ENCODE results near the gene KRTAP3-1. TPM values are rescaled to one million over a fixed set of nuclear protein-coding genes. Genes with fewer than 3 reads are reported as not detected.

The KRTAP3-1 gene
- total RNA-seq, 3 donors from 2014 or later (not counting 1 experiment from before 2014, with no cell fraction given) = not detected

DNA sequence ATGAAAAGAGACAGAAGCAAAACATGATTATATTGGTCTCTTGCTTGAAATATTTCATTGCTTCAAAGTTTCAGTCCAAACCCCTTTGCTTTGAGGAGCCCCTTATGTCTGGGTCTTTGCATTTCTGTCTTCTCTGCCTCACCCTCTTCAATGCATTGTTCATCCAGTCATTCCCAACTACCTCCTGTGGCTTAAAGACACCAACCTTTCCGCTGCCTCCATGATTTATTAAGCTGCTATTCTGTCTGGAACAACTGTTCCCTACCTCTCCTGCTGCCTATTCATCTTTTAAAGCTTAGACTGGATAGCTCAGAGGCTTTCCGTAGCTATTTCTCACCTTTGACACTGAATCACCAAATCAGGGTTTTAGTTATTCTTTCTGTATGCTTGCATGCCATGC lies 11.6 kb downstream of the KRTAP3-1 start:
- no peaks in the 10 kb centered on the region for H3K4me1 ChIP-seq (ENCODE audit: control insufficient read depth, insufficient read depth, low read length)
- intact Hi-C loops (cut with micrococcal nuclease) = no loop called here
- Mint-ChIP-seq H3K27me3 (ENCODE audit: low read depth in 2 of 2) (peaks cover 41 to 58% of the 10 kb centered on the region in 2 donors), H3K4me3 (no peak overlapping the region), H3K9me3 (no peaks in the 10 kb centered on the region), H3K27ac (no peak overlapping the region), H3K36me3 (no peaks in the 10 kb centered on the region), H3K4me1 (no peaks in the 10 kb centered on the region)
- no peaks in the 10 kb centered on the region for H3K9me3 ChIP-seq (ENCODE audit: control insufficient read depth, insufficient read depth, low read length)
- no peak overlapping the region for H3K4me3 ChIP-seq (ENCODE audit: low read length)
- WGBS (ENCODE audit: insufficient coverage) = 91% methylated on average over 2 of the region's 2 CpGs
- TF ChIP-seq, protein P1, sequence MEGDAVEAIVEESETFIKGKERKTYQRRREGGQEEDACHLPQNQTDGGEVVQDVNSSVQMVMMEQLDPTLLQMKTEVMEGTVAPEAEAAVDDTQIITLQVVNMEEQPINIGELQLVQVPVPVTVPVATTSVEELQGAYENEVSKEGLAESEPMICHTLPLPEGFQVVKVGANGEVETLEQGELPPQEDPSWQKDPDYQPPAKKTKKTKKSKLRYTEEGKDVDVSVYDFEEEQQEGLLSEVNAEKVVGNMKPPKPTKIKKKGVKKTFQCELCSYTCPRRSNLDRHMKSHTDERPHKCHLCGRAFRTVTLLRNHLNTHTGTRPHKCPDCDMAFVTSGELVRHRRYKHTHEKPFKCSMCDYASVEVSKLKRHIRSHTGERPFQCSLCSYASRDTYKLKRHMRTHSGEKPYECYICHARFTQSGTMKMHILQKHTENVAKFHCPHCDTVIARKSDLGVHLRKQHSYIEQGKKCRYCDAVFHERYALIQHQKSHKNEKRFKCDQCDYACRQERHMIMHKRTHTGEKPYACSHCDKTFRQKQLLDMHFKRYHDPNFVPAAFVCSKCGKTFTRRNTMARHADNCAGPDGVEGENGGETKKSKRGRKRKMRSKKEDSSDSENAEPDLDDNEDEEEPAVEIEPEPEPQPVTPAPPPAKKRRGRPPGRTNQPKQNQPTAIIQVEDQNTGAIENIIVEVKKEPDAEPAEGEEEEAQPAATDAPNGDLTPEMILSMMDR (IDR thresholded peaks at IDR 0.05) = no peak
- no peak overlapping the region for H3K27ac ChIP-seq (ENCODE audit: low read length)
- DNase-seq = no peak
- H3K27me3 ChIP-seq (ENCODE audit: control insufficient read depth, insufficient read depth, low read length) = peaks cover 14% of the 10 kb centered on the region
- no peak for ATAC-seq
- no peaks in the 10 kb centered on the region for H3K36me3 ChIP-seq (ENCODE audit: control insufficient read depth, insufficient read depth, low read length)

GRCh38 chr17:40996829-40997228 lies 12.1 kb downstream of the KRTAP3-1 start:
- Mint-ChIP-seq H3K9me3 (no peaks in the 10 kb centered on the region), H3K4me3 (no peak overlapping the region), H3K36me3 (no peaks in the 10 kb centered on the region), H3K27ac (no peak overlapping the region), H3K27me3 (ENCODE audit: low read depth in 2 of 2) (peaks cover 43 to 63% of the 10 kb centered on the region in 2 donors), H3K4me1 (no peaks in the 10 kb centered on the region)
- 79% methylated on average over 3 of the region's 4 CpGs for WGBS (ENCODE audit: insufficient coverage)
- no peak overlapping the region for H3K27ac ChIP-seq (ENCODE audit: low read length)
- ATAC-seq (no peak), DNase-seq (no peak)
- no peak overlapping the region for H3K4me3 ChIP-seq (ENCODE audit: low read length)
- H3K27me3 ChIP-seq (ENCODE audit: control insufficient read depth, insufficient read depth, low read length) = peaks cover 15% of the 10 kb centered on the region
- no peaks in the 10 kb centered on the region for H3K4me1 ChIP-seq (ENCODE audit: control insufficient read depth, insufficient read depth, low read length)
- TF ChIP-seq, protein P1 (IDR thresholded peaks at IDR 0.05) = no peak
- H3K9me3 ChIP-seq (ENCODE audit: control insufficient read depth, insufficient read depth, low read length) = no peaks in the 10 kb centered on the region
- no peaks in the 10 kb centered on the region for H3K36me3 ChIP-seq (ENCODE audit: control insufficient read depth, insufficient read depth, low read length)
- intact Hi-C loops (cut with micrococcal nuclease) = no loop called here

GRCh38 chr17:40995116-40995515 lies 13.8 kb downstream of the KRTAP3-1 start:
- H3K4me3 ChIP-seq (ENCODE audit: low read length) = no peak overlapping the region
- no CpG with 5 or more reads among the region's 1 CpG for WGBS (ENCODE audit: insufficient coverage)
- intact Hi-C loops (cut with micrococcal nuclease) = no loop called here
- Mint-ChIP-seq H3K27ac (no peak overlapping the region), H3K4me3 (no peak overlapping the region), H3K27me3 (ENCODE audit: low read depth in 2 of 2) (peaks cover 44 to 74% of the 10 kb centered on the region in 2 donors), H3K4me1 (no peaks in the 10 kb centered on the region), H3K9me3 (no peaks in the 10 kb centered on the region), H3K36me3 (no peaks in the 10 kb centered on the region)
- H3K27ac ChIP-seq (ENCODE audit: low read length) = no peak overlapping the region
- H3K4me1 ChIP-seq (ENCODE audit: control insufficient read depth, insufficient read depth, low read length) = no peaks in the 10 kb centered on the region
- H3K9me3 ChIP-seq (ENCODE audit: control insufficient read depth, insufficient read depth, low read length) = no peaks in the 10 kb centered on the region
- peaks cover 15% of the 10 kb centered on the region for H3K27me3 ChIP-seq (ENCODE audit: control insufficient read depth, insufficient read depth, low read length)
- H3K36me3 ChIP-seq (ENCODE audit: control insufficient read depth, insufficient read depth, low read length) = no peaks in the 10 kb centered on the region
- ATAC-seq (no peak), DNase-seq (no peak)
- TF ChIP-seq, protein P1 (IDR thresholded peaks at IDR 0.05) = no peak

DNA sequence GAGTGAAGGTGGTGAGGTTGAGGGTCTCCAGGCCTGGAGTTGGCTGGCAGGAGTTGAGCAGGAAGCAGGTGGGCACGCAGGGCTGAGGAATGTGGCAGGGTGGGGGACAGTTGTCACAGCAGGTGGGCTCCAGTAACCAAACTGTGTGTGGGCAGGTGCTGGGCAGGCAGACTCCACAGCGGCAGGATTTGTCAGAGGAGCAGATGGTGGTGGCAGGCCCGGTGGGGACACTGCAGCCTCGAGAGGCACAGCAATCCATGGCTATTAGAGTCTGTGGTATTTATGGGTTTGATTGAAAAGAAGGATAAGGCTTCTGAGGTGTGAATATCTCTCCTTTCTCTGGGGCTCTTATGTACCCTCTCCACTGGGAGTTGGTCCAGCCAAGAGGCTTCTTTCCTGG lies 15.1 kb downstream of the KRTAP3-1 start, which contains the start of gene KRTAP3-3:
Gene KRTAP3-3 (minus strand): TSS at position 326 of the 400 bp plus-strand sequence. CDS start 67 bp downstream, at position 259.
- H3K9me3 Mint-ChIP-seq = no peaks in the 10 kb centered on the region
- no peaks in the 10 kb centered on the region for H3K36me3 ChIP-seq (ENCODE audit: control insufficient read depth, insufficient read depth, low read length)
- H3K4me1 Mint-ChIP-seq = no peaks in the 10 kb centered on the region
- 56% methylated on average over 4 of the region's 4 CpGs for WGBS (ENCODE audit: insufficient coverage)
- no peaks in the 10 kb centered on the region for H3K4me1 ChIP-seq (ENCODE audit: control insufficient read depth, insufficient read depth, low read length)
- H3K9me3 ChIP-seq (ENCODE audit: control insufficient read depth, insufficient read depth, low read length) = no peaks in the 10 kb centered on the region
- H3K27ac ChIP-seq (ENCODE audit: low read length) = no peak within 1 kb of the TSS
- DNase-seq (no peak), ATAC-seq (no peak)
- H3K27me3 Mint-ChIP-seq (ENCODE audit: low read depth in 2 of 2) = peaks cover 38 to 77% of the 10 kb centered on the region in 2 donors
- no peak within 1 kb of the TSS for H3K27ac Mint-ChIP-seq
- H3K4me3 Mint-ChIP-seq = no peak within 1 kb of the TSS
- H3K36me3 Mint-ChIP-seq = no peaks in the 10 kb centered on the region
- no peak within 1 kb of the TSS for H3K4me3 ChIP-seq (ENCODE audit: low read length)
- intact Hi-C loops (cut with micrococcal nuclease) = no loop called here
- TF ChIP-seq, protein P1 (IDR thresholded peaks at IDR 0.05) = no peak
- peaks cover 15% of the 10 kb centered on the region for H3K27me3 ChIP-seq (ENCODE audit: control insufficient read depth, insufficient read depth, low read length)

Data from natural killer cell (primary cell).